HG03521 (cell line): ENCODE data around the gene HSD17B2.

Experiments used
- ATAC-seq: cut with Tn5 transposase; IDR thresholded peaks from one replicate; pipeline ENCODE4 v1.9.1; 2021; ENCODE audit warnings: mild to moderate bottlenecking, moderate library complexity; ENCODE audit not compliant: unreplicated experiment

Gene HSD17B2

GRCh38 chr16:82047374-82047773 is 12.3 kb downstream of the HSD17B2 start:
- no peak for ATAC-seq

GRCh38 chr16:82047787-82048186 is 12.7 kb downstream of the HSD17B2 start:
- no peak for ATAC-seq

GRCh38 chr16:82049484-82049883 is 14.4 kb downstream of the HSD17B2 start:
- no peak for ATAC-seq

- no peak for ATAC-seq
Observed at GRCh38 chr16:82050506-82050905, 15.5 kb downstream of the HSD17B2 start.

GRCh38 chr16:82050909-82051357 is 15.9 kb downstream of the HSD17B2 start:
- ATAC-seq = no peak

- no peak for ATAC-seq
Observed at GRCh38 chr16:82051656-82052055, 16.6 kb downstream of the HSD17B2 start.

GRCh38 chr16:82055117-82055516 is 20.1 kb downstream of the HSD17B2 start:
- no peak for ATAC-seq

GRCh38 chr16:82055728-82056549 is 20.9 kb downstream of the HSD17B2 start:
- ATAC-seq = no peak

GRCh38 chr16:82056550-82056896 is 21.5 kb downstream of the HSD17B2 start:
- ATAC-seq = no peak

GRCh38 chr16:82059161-82059982 is 24.3 kb downstream of the HSD17B2 start:
- ATAC-seq = no peak

- no peak for ATAC-seq
Observed at GRCh38 chr16:82059983-82060421, 24.9 kb downstream of the HSD17B2 start.

GRCh38 chr16:82061861-82062525 is 26.9 kb downstream of the HSD17B2 start:
- ATAC-seq = no peak

- no peak for ATAC-seq
Observed at GRCh38 chr16:82062645-82063058, 27.6 kb downstream of the HSD17B2 start.

- ATAC-seq = no peak
Observed at GRCh38 chr16:82063456-82064082, 28.5 kb downstream of the HSD17B2 start.

- ATAC-seq = no peak
Observed at GRCh38 chr16:82067042-82067803, 32.2 kb downstream of the HSD17B2 start.

- ATAC-seq = no peak
Observed at GRCh38 chr16:82067804-82068325, 32.8 kb downstream of the HSD17B2 start.

- ATAC-seq = no peak
Observed at GRCh38 chr16:82070656-82071369, 35.8 kb downstream of the HSD17B2 start.

- no peak for ATAC-seq
Observed at GRCh38 chr16:82071421-82071820, 36.4 kb downstream of the HSD17B2 start.

GRCh38 chr16:82072313-82072712 is 37.3 kb downstream of the HSD17B2 start:
- ATAC-seq = no peak
